HFFc6 (cell line): Measurements from ENCODE around the gene REXO5. TPM values are rescaled to one million over a fixed set of nuclear protein-coding genes. Genes with fewer than 3 reads are reported as not detected.

Experiments used
- DNase-seq: peaks from one replicate; pipeline ENCODE4 v3.0.0-alpha.2; 2018
- H3K27ac Mint-ChIP-seq: 2 replicates; pipeline ENCODE4 v1.8.0; 2020; ENCODE audit warnings: mild to moderate bottlenecking, mixed read lengths
- H3K27me3 Mint-ChIP-seq: 2 replicates; pipeline ENCODE4 v1.8.0; 2021; ENCODE audit warnings: mild to moderate bottlenecking, moderate library complexity, mixed read lengths; ENCODE audit not compliant: insufficient read depth
- H3K36me3 Mint-ChIP-seq: 2 replicates; pipeline ENCODE4 v1.8.0; 2021; ENCODE audit warnings: low read depth, mixed read lengths
- H3K4me1 Mint-ChIP-seq: 2 replicates; pipeline ENCODE4 v1.8.0; 2020; ENCODE audit warnings: low read depth, mixed read lengths
- H3K4me3 Mint-ChIP-seq: 2 replicates; pipeline ENCODE4 v1.8.0; 2020; ENCODE audit warnings: mild to moderate bottlenecking, moderate library complexity, mixed read lengths
- H3K9me3 Mint-ChIP-seq: 2 replicates; pipeline ENCODE4 v1.8.0; 2020; ENCODE audit warnings: mild to moderate bottlenecking, mixed read lengths
- CTCF ChIP-seq: fragments of 200-600 bp; sonication (generic); IDR thresholded peaks from 2 replicates; pipeline ENCODE4 v1.5.0; 2021; ENCODE audit warnings: antibody characterized with exemption, mild to moderate bottlenecking
- total RNA-seq, 6 experiments: library from RNA; stranded (reverse); fragmentation: NEBNext Ultra II Directional; extraction: Animal tissue kit (Norgen Biotek cat#: 25700); gene quantifications; 2 replicates in 1 of 6; 3 replicates in 5 of 6; pipeline ENCODE4 v1.2.3, GENCODE V29; 2021

REXO5 gene
- total RNA-seq, 6 experiments from 2014 or later, result 4.9 to 12.2 (median 9.6) TPM

GRCh38 chr16:20818929-20819585 is 12.7 kb downstream of the REXO5 start:
- H3K9me3 Mint-ChIP-seq, result no peaks in the 10 kb centered on the region
- peaks cover 13% of the 10 kb centered on the region for H3K36me3 Mint-ChIP-seq
- no peak overlapping the region for H3K4me3 Mint-ChIP-seq
- TF ChIP-seq CTCF, result no peak
- H3K27me3 Mint-ChIP-seq, result no peaks in the 10 kb centered on the region; the same call in 1 of the 2 replicates
- peaks cover 4% of the 10 kb centered on the region for H3K4me1 Mint-ChIP-seq
- DNase-seq, result no peak
- H3K27ac Mint-ChIP-seq, result no peak overlapping the region

GRCh38 chr16:20821682-20822081 is 15.4 kb downstream of the REXO5 start:
- Mint-ChIP-seq H3K27ac (no peak overlapping the region), H3K27me3 (no peaks in the 10 kb centered on the region; the same call in 1 of the 2 replicates), H3K36me3 (peaks cover 20% of the 10 kb centered on the region), H3K4me3 (no peak overlapping the region), H3K4me1 (peaks cover 6% of the 10 kb centered on the region), H3K9me3 (no peaks in the 10 kb centered on the region)
- no peak for TF ChIP-seq CTCF
- DNase-seq, result no peak

GRCh38 chr16:20822521-20823325 is 16.4 kb downstream of the REXO5 start:
- H3K4me3 Mint-ChIP-seq, result no peak overlapping the region
- no peak for DNase-seq
- H3K27ac Mint-ChIP-seq, result no peak overlapping the region
- TF ChIP-seq CTCF, result no peak
- H3K27me3 Mint-ChIP-seq, result no peaks in the 10 kb centered on the region; the same call in 1 of the 2 replicates
- H3K4me1 Mint-ChIP-seq, result peaks cover 6% of the 10 kb centered on the region
- no peaks in the 10 kb centered on the region for H3K9me3 Mint-ChIP-seq
- peaks cover 20% of the 10 kb centered on the region for H3K36me3 Mint-ChIP-seq

- Mint-ChIP-seq H3K4me3 (no peak overlapping the region), H3K4me1 (peaks cover 6% of the 10 kb centered on the region), H3K27ac (peak overlapping the region; percentile 10; the same call in 1 of the 2 replicates), H3K27me3 (no peaks in the 10 kb centered on the region; the same call in 1 of the 2 replicates), H3K36me3 (peaks cover 7% of the 10 kb centered on the region; the same call in 1 of the 2 replicates), H3K9me3 (no peaks in the 10 kb centered on the region)
- no peak for DNase-seq
- TF ChIP-seq CTCF, result no peak
Observed at GRCh38 chr16:20826039-20826566, 19.8 kb downstream of the REXO5 start.

GRCh38 chr16:20829536-20829935 is 23.2 kb downstream of the REXO5 start:
- peaks cover 10% of the 10 kb centered on the region; the same call in 1 of the 2 replicates for H3K36me3 Mint-ChIP-seq
- no peak overlapping the region for H3K4me3 Mint-ChIP-seq
- no peaks in the 10 kb centered on the region for H3K9me3 Mint-ChIP-seq
- DNase-seq, result no peak
- no peaks in the 10 kb centered on the region; the same call in none of the 2 replicates for H3K27me3 Mint-ChIP-seq
- no peak for TF ChIP-seq CTCF
- no peaks in the 10 kb centered on the region for H3K4me1 Mint-ChIP-seq
- no peak overlapping the region for H3K27ac Mint-ChIP-seq
